Transverse colon (tissue), 4 donors: ENCODE data around the gene HSD11B2. TPM values are rescaled to one million over a fixed set of nuclear protein-coding genes. Genes with fewer than 3 reads are reported as not detected.
A peak's percentile ranks its signal among the peaks of the same experiment; 100 is the strongest.

Experiments
- DNase-seq: peaks from one replicate; pipeline ENCODE4 v3.0.0-alpha.2; 2019
- H3K27ac ChIP-seq, 4 donors: fragments of 200-600 bp; sonication (generic); 2 replicates each; pipeline ENCODE4 v1.5.1; 2016 to 2018; ENCODE audit warnings: inconsistent platforms in 4 of 4
- H3K27me3 ChIP-seq: fragments of 200-600 bp; sonication (generic); 2 replicates; pipeline ENCODE4 v1.5.1; 2017; ENCODE audit warnings: inconsistent platforms
- H3K36me3 ChIP-seq, 4 donors: fragments of 200-600 bp; sonication (generic); 2 replicates each; pipeline ENCODE4 v1.5.1; 2017 to 2019; ENCODE audit warnings: inconsistent platforms in 4 of 4
- H3K4me1 ChIP-seq, 4 donors: fragments of 200-600 bp; sonication (generic); 2 replicates each; pipeline ENCODE4 v1.5.1; 2017 to 2020; ENCODE audit warnings: inconsistent platforms in 4 of 4
- H3K4me3 ChIP-seq, 4 donors: fragments of 200-600 bp; sonication (generic); 1 replicate in 1 of 4; 2 replicates in 3 of 4; pipeline versions ENCODE4 v1.5.1 to v1.6.1; 2017 to 2019; ENCODE audit warnings: inconsistent platforms in 4 of 4
- H3K9me3 ChIP-seq, 2 donors: fragments of 200-600 bp; sonication (generic); 2 replicates each; pipeline ENCODE4 v1.5.1; 2017 to 2019; ENCODE audit warnings: inconsistent platforms in 2 of 2
- EP300 ChIP-seq: sonication (generic); formaldehyde crosslinking; IDR thresholded peaks from one replicate; pipeline ENCODE4 v1.6.1; 2017; ENCODE audit warnings: antibody characterized with exemption, low read depth
- POLR2A ChIP-seq: fragments of 450-650 bp; IDR thresholded peaks from one replicate; pipeline ENCODE4 v1.6.1; 2016; ENCODE audit warnings: antibody characterized with exemption, mild to moderate bottlenecking, moderate library complexity
- POLR2AphosphoS5 ChIP-seq, 3 donors: sonication (generic); formaldehyde crosslinking; IDR thresholded peaks; one replicate each; pipeline ENCODE4 v1.6.1; 2016; ENCODE audit warnings: antibody characterized with exemption in 3 of 3
- WGBS, 2 donors: methylation state at CpG; one replicate each; pipeline ENCODE4 v1.1.5; 2018; ENCODE audit warnings: low coverage in 1 of 2; 5-methylcytosine and 5-hydroxymethylcytosine counted together
- in situ Hi-C, 4 donors: fragments of 200-750 bp; cut with MboI; loops; one replicate each; pipeline versions ENCODE4 v1.15.0 to v1.15.1; 2017; ENCODE audit warnings: low sequenced_read_pairs in 3 of 4, low pct_ligation_motif_present in 1 of 4, low pct_unique_long_range_greater_than_20kb in 1 of 4
- intact Hi-C: fragments of 100-400 bp; cut with DNase I; formaldehyde crosslinking; loops from one replicate; pipeline ENCODE4 v1.15.1; 2023; ENCODE audit warnings: low total_unique reads
- total RNA-seq, 4 donors: library from RNA; depleted of rRNA; stranded (reverse); fragments of >200 nt; gene quantifications; one replicate each; pipeline ENCODE4 v1.1.0, GENCODE V29; 2016
- TF ChIP-seq, protein P1 (sequence below), 5 experiments: fragments of 200-600 bp in 3 of 5; fragments of 450-650 bp in 2 of 5; sonication (generic) in 3 of 5; IDR thresholded peaks; 1 replicate in 2 of 5; 2 replicates in 3 of 5; pipeline ENCODE4 v1.5.1; 2016 to 2017; ENCODE audit warnings: antibody characterized with exemption in 5 of 5, inconsistent platforms in 3 of 5, mild to moderate bottlenecking in 2 of 5, moderate library complexity in 1 of 5

HSD11B2 gene
- total RNA-seq: 1,000 to 10,000 TPM in 1 of 4 donors, 100 to 1,000 TPM in 3; 667 to 1,081 (median 790) TPM

GRCh38 chr16:67430977-67431774 lies at the start of gene HSD11B2:
TSS of gene HSD11B2 (plus strand) at chr16:67431121. CDS start at chr16:67431249, 128 bp downstream.
- peak within 1 kb of the TSS; percentile 41 to 57 (median 52) for H3K4me3 ChIP-seq
- no peaks in the 10 kb centered on the region for H3K36me3 ChIP-seq
- H3K4me1 ChIP-seq: peaks cover 14 to 38% (median 28%) of the 10 kb centered on the region in 4 donors
- no peaks in the 10 kb centered on the region for H3K9me3 ChIP-seq
- DNase-seq: peak; percentile 89
- peak; percentile 63 for TF ChIP-seq POLR2A
- peak in 2 of 3 donors; percentile 40 to 63 for TF ChIP-seq POLR2AphosphoS5 (IDR thresholded peaks at IDR 0.05)
- TF ChIP-seq EP300: no peak
- intact Hi-C loops (no loop called here), in situ Hi-C loops (no loop called here)
- H3K27ac ChIP-seq: peak within 1 kb of the TSS; percentile 88 to 94 (median 90)
- no peaks in the 10 kb centered on the region for H3K27me3 ChIP-seq
- WGBS, 2 donors: 1% methylated on average over 53 of the region's 87 CpGs; no CpG with 5 or more reads in 1 of the 2 donors

DNA sequence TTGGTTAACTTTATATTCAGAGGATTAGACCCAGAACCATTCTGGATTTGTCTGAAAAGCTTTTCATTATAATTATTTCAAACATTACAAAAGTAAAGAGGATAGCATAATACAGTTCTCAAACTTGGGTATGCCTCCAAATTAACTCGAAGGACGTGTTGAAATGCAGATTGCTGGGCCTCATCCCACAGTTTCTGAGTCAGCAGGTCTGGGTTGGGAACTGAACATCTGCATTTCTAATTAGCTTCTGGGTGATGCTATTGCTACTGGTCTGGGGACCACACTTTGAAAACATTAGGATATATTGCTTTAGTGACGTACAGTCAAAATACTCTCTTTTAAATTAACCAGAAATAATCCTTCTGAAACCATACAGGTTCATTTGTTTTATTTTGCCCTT lies 47.6 kb upstream of the HSD11B2 start:
- Histone ChIP-seq H3K9me3 (no peaks in the 10 kb centered on the region), H3K36me3 (no peaks in the 10 kb centered on the region), H3K27me3 (no peaks in the 10 kb centered on the region), H3K4me3 (no peak overlapping the region), H3K4me1 (no peaks in the 10 kb centered on the region), H3K27ac (no peak overlapping the region)
- DNase-seq: no peak
- in situ Hi-C loops (loop anchor here in 2 of 4 donors (25.0 kb wide), 2 partner anchors 96 to 421 kb away; partner anchors contain the start of genes CES3 (in 1 of the 2) and PLEKHG4 (in 1 of the 2)), intact Hi-C loops (no loop called here)
- WGBS, 2 donors: 83 to 90% methylated on average over 3 of the region's 3 CpGs
- no peak for TF ChIP-seq EP300
- TF ChIP-seq POLR2AphosphoS5 (IDR thresholded peaks at IDR 0.05): no peak
- TF ChIP-seq, protein P1, sequence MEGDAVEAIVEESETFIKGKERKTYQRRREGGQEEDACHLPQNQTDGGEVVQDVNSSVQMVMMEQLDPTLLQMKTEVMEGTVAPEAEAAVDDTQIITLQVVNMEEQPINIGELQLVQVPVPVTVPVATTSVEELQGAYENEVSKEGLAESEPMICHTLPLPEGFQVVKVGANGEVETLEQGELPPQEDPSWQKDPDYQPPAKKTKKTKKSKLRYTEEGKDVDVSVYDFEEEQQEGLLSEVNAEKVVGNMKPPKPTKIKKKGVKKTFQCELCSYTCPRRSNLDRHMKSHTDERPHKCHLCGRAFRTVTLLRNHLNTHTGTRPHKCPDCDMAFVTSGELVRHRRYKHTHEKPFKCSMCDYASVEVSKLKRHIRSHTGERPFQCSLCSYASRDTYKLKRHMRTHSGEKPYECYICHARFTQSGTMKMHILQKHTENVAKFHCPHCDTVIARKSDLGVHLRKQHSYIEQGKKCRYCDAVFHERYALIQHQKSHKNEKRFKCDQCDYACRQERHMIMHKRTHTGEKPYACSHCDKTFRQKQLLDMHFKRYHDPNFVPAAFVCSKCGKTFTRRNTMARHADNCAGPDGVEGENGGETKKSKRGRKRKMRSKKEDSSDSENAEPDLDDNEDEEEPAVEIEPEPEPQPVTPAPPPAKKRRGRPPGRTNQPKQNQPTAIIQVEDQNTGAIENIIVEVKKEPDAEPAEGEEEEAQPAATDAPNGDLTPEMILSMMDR (IDR thresholded peaks at IDR 0.05): no peak

DNA sequence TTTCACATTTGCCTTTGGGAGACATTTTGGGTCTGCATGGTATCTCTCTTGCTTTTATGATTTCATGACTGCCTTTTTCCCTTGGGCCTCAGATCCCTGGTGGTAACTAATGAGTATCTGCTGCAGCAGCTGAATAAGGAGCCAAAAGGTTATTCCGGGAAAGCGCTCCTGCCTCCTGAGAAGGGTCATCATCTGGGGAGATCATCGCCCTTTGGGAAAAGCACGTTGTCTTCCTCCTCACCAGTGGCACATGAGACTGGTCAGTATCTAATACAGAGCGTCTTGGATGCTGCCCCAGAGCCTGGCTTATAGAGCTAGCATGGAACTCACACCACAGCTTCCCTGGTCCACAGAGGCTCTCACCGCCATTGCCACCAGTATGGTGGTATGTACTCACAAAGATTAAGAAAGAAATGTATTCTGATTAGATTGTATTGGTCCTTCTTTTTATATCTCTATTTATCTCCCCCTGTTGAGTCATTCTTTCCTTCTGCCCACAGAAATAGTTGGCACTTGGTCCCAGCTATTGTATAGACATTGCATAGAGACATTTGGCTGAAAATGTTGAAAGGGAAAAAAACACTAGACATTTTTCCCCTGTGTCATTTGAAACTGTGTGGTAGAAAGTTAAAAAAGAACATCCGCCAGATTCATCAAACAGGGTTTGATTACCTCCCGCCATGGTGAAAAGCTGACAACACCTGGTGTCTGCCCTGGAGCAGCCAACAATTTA lies 46.0 kb upstream of the HSD11B2 start:
- Histone ChIP-seq H3K36me3 (no peaks in the 10 kb centered on the region), H3K27me3 (no peaks in the 10 kb centered on the region), H3K4me1 (no peaks in the 10 kb centered on the region), H3K9me3 (no peaks in the 10 kb centered on the region), H3K27ac (no peak overlapping the region), H3K4me3 (no peak overlapping the region)
- no peak for DNase-seq
- TF ChIP-seq POLR2AphosphoS5 (IDR thresholded peaks at IDR 0.05): no peak
- TF ChIP-seq, protein P1 (IDR thresholded peaks at IDR 0.05): no peak
- no peak for TF ChIP-seq EP300
- no peak for TF ChIP-seq POLR2A
- intact Hi-C loops (no loop called here), in situ Hi-C loops (loop anchor here in 2 of 4 donors (25.0 kb wide), 2 partner anchors 98 to 423 kb away; partner anchors contain the start of genes CES3 (in 1 of the 2) and PLEKHG4 (in 1 of the 2))
- 89 to 96% methylated on average over 4 to 8 of the region's 8 CpGs for WGBS, 2 donors

GRCh38 chr16:67386861-67387455 lies 44.0 kb upstream of the HSD11B2 start:
- 93% methylated on average over 5 of the region's 5 CpGs; no CpG with 5 or more reads in 1 of the 2 donors for WGBS, 2 donors
- H3K9me3 ChIP-seq: no peaks in the 10 kb centered on the region
- peaks cover 0 to 12% (median 9%) of the 10 kb centered on the region in 4 donors for H3K4me1 ChIP-seq
- in situ Hi-C loops (loop anchor here in 2 of 4 donors (25.0 kb wide), 2 partner anchors 100 to 425 kb away; partner anchors contain the start of genes CES3 (in 1 of the 2) and PLEKHG4 (in 1 of the 2)), intact Hi-C loops (no loop called here)
- H3K36me3 ChIP-seq: no peaks in the 10 kb centered on the region
- H3K4me3 ChIP-seq: no peak overlapping the region
- TF ChIP-seq POLR2A: no peak
- TF ChIP-seq, protein P1 (IDR thresholded peaks at IDR 0.05): no peak
- no peak for TF ChIP-seq EP300
- no peak for TF ChIP-seq POLR2AphosphoS5 (IDR thresholded peaks at IDR 0.05)
- H3K27ac ChIP-seq: no peak overlapping the region
- DNase-seq: no peak
- no peaks in the 10 kb centered on the region for H3K27me3 ChIP-seq
